GM12801 (cell line): ENCODE data around the gene ST3GAL6.

Experiments
- CTCF ChIP-seq: IDR thresholded peaks from one replicate; pipeline ENCODE4 v1.5.1; 2011; ENCODE audit warnings: control low read depth; ENCODE audit not compliant: insufficient read length; ENCODE audit errors: extremely low read depth

Gene ST3GAL6

GRCh38 chr3:98780343-98780742 lies 17.2 kb downstream of the ST3GAL6 start:
- no peak for TF ChIP-seq CTCF

- no peak for TF ChIP-seq CTCF
These were observed 19.8 kb downstream of the ST3GAL6 start for GRCh38 chr3:98782824-98783500.

GRCh38 chr3:98784042-98784441 lies 20.9 kb downstream of the ST3GAL6 start:
- TF ChIP-seq CTCF: no peak

- no peak for TF ChIP-seq CTCF
These were observed 21.8 kb downstream of the ST3GAL6 start for GRCh38 chr3:98784666-98785600.

GRCh38 chr3:98786364-98787006 lies 23.3 kb downstream of the ST3GAL6 start:
- no peak for TF ChIP-seq CTCF

GRCh38 chr3:98787181-98787580 lies 24.0 kb downstream of the ST3GAL6 start:
- no peak for TF ChIP-seq CTCF

- no peak for TF ChIP-seq CTCF
These were observed 25.5 kb downstream of the ST3GAL6 start for GRCh38 chr3:98788651-98789050.
